Caco-2 (cell line): ENCODE data around the gene LUC7L3. TPM values are rescaled to one million over a fixed set of nuclear protein-coding genes. Genes with fewer than 3 reads are reported as not detected.

ENCODE experiments used
- BruUV-seq: library from RNA; stranded (reverse); fragments of 400-500 nt; replicated peaks from 2 replicates; lab custom pipeline; 2021; lab: Mats Ljungman, UMichigan
- CTCF ChIA-PET: fragments of 300-600 bp; sonication (Branson Sonifier 250); formaldehyde crosslinking; loops from one replicate; lab custom pipeline; 2022; ENCODE audit warnings: antibody characterized with exemption; lab: Charles Lee
- POLR2A ChIA-PET: fragments of 300-600 bp; sonication (Branson Sonifier 250); formaldehyde crosslinking; loops from one replicate; lab custom pipeline; 2022; ENCODE audit warnings: antibody characterized with exemption; lab: Charles Lee
- DNase-seq, 2 experiments: peaks; one replicate each; pipeline versions ENCODE4 v3.0.0 to v3.0.0-alpha.2; 2020 to 2022
- H3K27me3 ChIP-seq: replicated peaks from 2 replicates; pipeline ENCODE4 v1.6.0; 2011; ENCODE audit warnings: low read length; ENCODE audit not compliant: control insufficient read depth, insufficient read depth
- H3K36me3 ChIP-seq: 2 replicates; pipeline ENCODE4 v1.5.1; 2011; ENCODE audit warnings: low read length; ENCODE audit not compliant: control insufficient read depth, insufficient read depth
- H3K4me1 ChIP-seq: fragments of 250-450 bp; sonication (Bioruptor Pico); 2 replicates; pipeline ENCODE4 v1.5.1; 2020; ENCODE audit warnings: mild to moderate bottlenecking
- H3K4me3 ChIP-seq: 2 replicates; pipeline ENCODE4 v1.5.1; 2011; ENCODE audit warnings: low read depth, mild to moderate bottlenecking, control low read depth, low read length
- H3K9me3 ChIP-seq: fragments of 250-450 bp; sonication (Bioruptor Pico); 2 replicates; pipeline ENCODE4 v1.5.1; 2020; ENCODE audit warnings: mild to moderate bottlenecking, moderate library complexity
- H3K27ac Mint-ChIP-seq: one replicate; pipeline ENCODE4 v1.8.0; 2022; ENCODE audit warnings: mixed read lengths; ENCODE audit not compliant: unreplicated experiment
- H3K27me3 Mint-ChIP-seq: one replicate; pipeline ENCODE4 v1.8.0; 2022; ENCODE audit warnings: mixed read lengths; ENCODE audit not compliant: insufficient read depth, unreplicated experiment
- H3K36me3 Mint-ChIP-seq: one replicate; pipeline ENCODE4 v1.8.0; 2022; ENCODE audit warnings: mild to moderate bottlenecking, mixed read lengths; ENCODE audit not compliant: insufficient read depth, unreplicated experiment
- H3K4me1 Mint-ChIP-seq: one replicate; pipeline ENCODE4 v1.8.0; 2022; ENCODE audit warnings: low read depth, mixed read lengths; ENCODE audit not compliant: unreplicated experiment
- H3K4me3 Mint-ChIP-seq: one replicate; pipeline ENCODE4 v1.8.0; 2022; ENCODE audit warnings: mild to moderate bottlenecking, moderate library complexity, mixed read lengths; ENCODE audit not compliant: unreplicated experiment
- H3K9me3 Mint-ChIP-seq: one replicate; pipeline ENCODE4 v1.8.0; 2022; ENCODE audit warnings: mixed read lengths; ENCODE audit not compliant: unreplicated experiment
- intact Hi-C: fragments of 100-400 bp; cut with micrococcal nuclease; formaldehyde crosslinking; loops from one replicate; pipeline ENCODE4 v1.10.0; 2022; ENCODE audit not compliant: unreplicated experiment
- total RNA-seq: library from RNA; stranded (reverse); gene quantifications from 2 replicates; pipeline ENCODE4 v1.2.3, GENCODE V29; 2022
- TF ChIP-seq, protein P1 (sequence below), 2 experiments: fragments of 200-600 bp in 1 of 2; IDR thresholded peaks; 1 replicate in 1 of 2; 2 replicates in 1 of 2; pipeline versions ENCODE4 v1.5.1 to v1.8.0; 2011 to 2022; ENCODE audit warnings: antibody characterized with exemption in 1 of 2, control low read depth in 1 of 2, inconsistent platforms in 1 of 2, low read depth in 1 of 2, low read length in 1 of 2, mild to moderate bottlenecking in 1 of 2, moderate library complexity in 1 of 2; ENCODE audit not compliant: insufficient read depth in 1 of 2, severe bottlenecking in 1 of 2, unreplicated experiment in 1 of 2

The LUC7L3 gene
- total RNA-seq, 1 experiment from 2014 or later: 287 TPM

DNA sequence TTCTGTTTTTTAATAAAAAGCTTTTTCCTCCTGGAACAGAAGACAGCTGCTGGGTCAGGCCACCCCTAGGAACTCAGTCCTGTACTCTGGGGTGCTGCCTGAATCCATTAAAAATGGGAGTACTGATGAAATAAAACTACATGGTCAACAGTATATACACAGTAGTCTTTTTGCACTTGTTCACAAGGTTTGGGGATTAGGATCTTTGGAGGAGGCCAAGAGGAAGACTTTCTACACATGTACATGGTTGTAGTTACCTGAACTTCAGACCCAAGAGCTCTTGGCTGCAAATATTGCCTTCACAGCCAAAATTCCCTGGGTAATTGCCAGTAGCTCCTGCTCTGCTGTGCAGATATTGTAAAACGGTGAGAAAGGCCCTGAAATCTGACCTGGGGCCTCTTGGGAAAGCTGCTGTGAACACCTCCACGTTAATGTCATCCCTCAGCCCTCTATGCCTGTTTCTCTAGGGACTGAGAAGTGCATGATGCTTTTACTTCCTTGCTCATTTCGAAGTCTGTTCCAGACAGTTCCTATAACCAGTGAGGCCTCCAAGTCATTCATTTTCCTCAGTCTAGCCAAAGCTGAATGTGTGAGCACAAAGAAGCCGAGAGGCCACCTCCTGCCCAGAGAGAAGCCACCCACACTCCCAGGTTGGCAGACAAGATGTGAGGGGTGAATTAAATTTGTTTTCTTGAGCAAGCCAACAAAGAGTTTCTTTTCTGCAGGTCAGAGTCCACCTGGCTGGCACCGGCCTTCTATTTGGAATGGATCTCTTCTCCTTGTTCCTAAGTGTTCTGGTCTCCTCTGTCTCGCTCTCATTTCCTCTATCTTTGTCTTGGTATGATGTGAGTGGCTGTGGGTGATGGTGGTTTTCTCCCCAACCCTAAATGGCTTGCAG lies 27.6 kb upstream of the LUC7L3 start:
- TF ChIP-seq, protein P1, sequence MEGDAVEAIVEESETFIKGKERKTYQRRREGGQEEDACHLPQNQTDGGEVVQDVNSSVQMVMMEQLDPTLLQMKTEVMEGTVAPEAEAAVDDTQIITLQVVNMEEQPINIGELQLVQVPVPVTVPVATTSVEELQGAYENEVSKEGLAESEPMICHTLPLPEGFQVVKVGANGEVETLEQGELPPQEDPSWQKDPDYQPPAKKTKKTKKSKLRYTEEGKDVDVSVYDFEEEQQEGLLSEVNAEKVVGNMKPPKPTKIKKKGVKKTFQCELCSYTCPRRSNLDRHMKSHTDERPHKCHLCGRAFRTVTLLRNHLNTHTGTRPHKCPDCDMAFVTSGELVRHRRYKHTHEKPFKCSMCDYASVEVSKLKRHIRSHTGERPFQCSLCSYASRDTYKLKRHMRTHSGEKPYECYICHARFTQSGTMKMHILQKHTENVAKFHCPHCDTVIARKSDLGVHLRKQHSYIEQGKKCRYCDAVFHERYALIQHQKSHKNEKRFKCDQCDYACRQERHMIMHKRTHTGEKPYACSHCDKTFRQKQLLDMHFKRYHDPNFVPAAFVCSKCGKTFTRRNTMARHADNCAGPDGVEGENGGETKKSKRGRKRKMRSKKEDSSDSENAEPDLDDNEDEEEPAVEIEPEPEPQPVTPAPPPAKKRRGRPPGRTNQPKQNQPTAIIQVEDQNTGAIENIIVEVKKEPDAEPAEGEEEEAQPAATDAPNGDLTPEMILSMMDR (IDR thresholded peaks at IDR 0.05; ENCODE audit: insufficient read depth in 1 of 2, low read depth in 1 of 2, low read length in 1 of 2, severe bottlenecking in 1 of 2, unreplicated experiment in 1 of 2): no peak
- Histone ChIP-seq H3K27me3 (no peaks in the 10 kb centered on the region), H3K9me3 (no peaks in the 10 kb centered on the region), H3K4me3 (no peak overlapping the region), H3K36me3 (peaks cover 11% of the 10 kb centered on the region), H3K4me1 (peaks cover 86% of the 10 kb centered on the region)
- ChIA-PET POLR2A (interaction anchor here (0.6 to 2.9 kb wide), 16 partner anchors 8 to 1492 kb away, joined by 3 to 21 read pairs (median 6); partner anchors contain the start of genes CACNA1G, LUC7L3 and TOB1), CTCF (interaction anchor here (0.8 to 8.5 kb wide), 14 partner anchors 8 to 213 kb away, joined by 3 to 132 read pairs (median 28); partner anchors contain the start of genes CACNA1G, LUC7L3, RSAD1 and SPATA20)
- Mint-ChIP-seq H3K4me3 (peak overlapping the region; percentile 63), H3K9me3 (no peaks in the 10 kb centered on the region), H3K27ac (peak overlapping the region; percentile 88), H3K27me3 (no peaks in the 10 kb centered on the region), H3K4me1 (peaks cover 70% of the 10 kb centered on the region), H3K36me3 (peaks cover 66% of the 10 kb centered on the region)
- peak in 1 of 2 experiments; percentile 54 for DNase-seq
- BruUV-seq: no TSS peak
- intact Hi-C loops: loop anchor here (10.0 kb wide), 1 partner anchor 327 kb away; no protein-coding TSS in a partner anchor

DNA sequence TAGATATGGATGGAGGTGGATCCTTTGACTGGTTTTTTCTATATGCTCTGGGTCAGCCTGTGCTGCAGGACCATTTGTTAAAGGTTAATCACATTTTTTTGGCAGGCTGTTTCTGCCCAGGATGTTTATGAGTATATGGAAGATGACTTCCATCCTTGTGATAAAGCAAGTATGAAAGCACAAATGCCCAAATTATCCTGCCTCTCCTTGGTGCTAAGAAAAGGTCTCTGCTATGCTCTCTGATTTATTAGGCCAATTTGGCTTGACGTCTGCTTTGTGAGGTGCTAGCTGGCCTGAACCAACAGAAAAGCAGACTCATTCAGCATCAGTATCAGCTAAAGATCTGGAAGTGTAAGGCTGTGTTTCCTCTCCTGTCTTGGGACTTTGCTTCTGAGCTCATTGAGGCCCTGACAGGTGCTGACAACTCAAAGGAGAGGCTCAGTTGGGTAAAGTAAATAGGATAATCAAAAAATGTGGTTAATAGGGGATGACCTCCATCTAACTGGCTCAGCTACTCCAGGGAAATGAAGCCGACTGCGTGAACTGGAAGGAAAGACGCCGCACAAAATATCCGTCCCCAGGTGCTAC lies 26.9 kb upstream of the LUC7L3 start:
- Mint-ChIP-seq H3K9me3 (no peaks in the 10 kb centered on the region), H3K27me3 (no peaks in the 10 kb centered on the region), H3K27ac (peak overlapping the region; percentile 88), H3K36me3 (peaks cover 66% of the 10 kb centered on the region), H3K4me3 (peak overlapping the region; percentile 63), H3K4me1 (peaks cover 62% of the 10 kb centered on the region)
- Histone ChIP-seq H3K4me3 (no peak overlapping the region), H3K9me3 (no peaks in the 10 kb centered on the region), H3K4me1 (peaks cover 79% of the 10 kb centered on the region), H3K27me3 (no peaks in the 10 kb centered on the region), H3K36me3 (peaks cover 13% of the 10 kb centered on the region)
- TF ChIP-seq, protein P1 (IDR thresholded peaks at IDR 0.05; ENCODE audit: insufficient read depth in 1 of 2, low read depth in 1 of 2, low read length in 1 of 2, severe bottlenecking in 1 of 2, unreplicated experiment in 1 of 2): no peak
- intact Hi-C loops: loop anchor here (1.0 to 10.0 kb wide), 4 partner anchors 8 to 328 kb away; partner anchors contain the start of gene CACNA1G
- TSS peak; percentile 86 for BruUV-seq
- peak; percentile 78 to 83 for DNase-seq
- ChIA-PET CTCF (interaction anchor here (0.7 to 8.5 kb wide), 24 partner anchors 8 to 516 kb away, joined by 3 to 132 read pairs (median 5); partner anchors contain the start of genes CACNA1G, EPN3, LUC7L3 and RSAD1), POLR2A (interaction anchor here (0.6 to 2.9 kb wide), 18 partner anchors 8 to 213 kb away, joined by 3 to 21 read pairs (median 6); partner anchors contain the start of genes ABCC3, CACNA1G, LUC7L3 and TOB1)
